Gastrocnemius medialis (tissue), 4 donors: ENCODE measurements around the gene TECTA.

Experiments
- CTCF ChIP-seq, 5 experiments: fragments of 450-650 bp in 3 of 5; fragments of 200-600 bp in 2 of 5; sonication (generic) in 2 of 5; IDR thresholded peaks in 4 of 5; conservative IDR thresholded peaks in 1 of 5; 1 replicate in 4 of 5; 2 replicates in 1 of 5; pipeline ENCODE4 v1.5.1; 2016 to 2019; ENCODE audit warnings: antibody characterized with exemption in 5 of 5, mild to moderate bottlenecking in 3 of 5, moderate library complexity in 3 of 5
- POLR2A ChIP-seq, 2 donors: fragments of 450-650 bp; IDR thresholded peaks; one replicate each; pipeline ENCODE4 v1.6.1; 2017; ENCODE audit warnings: antibody characterized with exemption in 2 of 2, mild to moderate bottlenecking in 2 of 2, moderate library complexity in 2 of 2

- TF ChIP-seq CTCF (IDR thresholded peaks at IDR 0.05 in 4 of 5, conservative IDR thresholded peaks at IDR 0.05 in 1 of 5) (no peak), POLR2A (IDR thresholded peaks at IDR 0.05) (no peak)
Measured at GRCh38 chr11:121086866-121087265, 14.2 kb upstream of the TECTA start.
